IgD-negative memory B cell (primary cell): ENCODE results near the gene ATP6V1B1. TPM values are rescaled to one million over a fixed set of nuclear protein-coding genes. Genes with fewer than 3 reads are reported as not detected.

Source experiments
- H3K27ac Mint-ChIP-seq, 3 donors: one replicate each; pipeline ENCODE4 v1.8.0; 2020 to 2022; ENCODE audit warnings: mild to moderate bottlenecking in 3 of 3, mixed read lengths in 3 of 3, moderate library complexity in 1 of 3
- H3K27me3 Mint-ChIP-seq: one replicate; pipeline ENCODE4 v1.8.0; 2021; ENCODE audit warnings: mixed read lengths
- H3K36me3 Mint-ChIP-seq: one replicate; pipeline ENCODE4 v1.8.0; 2020; ENCODE audit warnings: mild to moderate bottlenecking, mixed read lengths
- H3K4me1 Mint-ChIP-seq, 3 donors: one replicate each; pipeline ENCODE4 v1.8.0; 2020 to 2022; ENCODE audit warnings: mixed read lengths in 3 of 3, mild to moderate bottlenecking in 1 of 3
- H3K4me3 Mint-ChIP-seq, 4 donors: one replicate each; pipeline ENCODE4 v1.8.0; 2020 to 2022; ENCODE audit warnings: mild to moderate bottlenecking in 4 of 4, mixed read lengths in 4 of 4, moderate library complexity in 3 of 4
- H3K9me3 Mint-ChIP-seq, 3 donors: one replicate each; pipeline ENCODE4 v1.8.0; 2020 to 2021; ENCODE audit warnings: mixed read lengths in 3 of 3, mild to moderate bottlenecking in 1 of 3
- polyA plus RNA-seq: library from polyadenylated mRNA; unstranded; fragments of 300-500 nt; fragmentation: Illumina TruSeq; gene quantifications from one replicate; pipeline ENCODE4 v1.2.3, GENCODE V29; 2021

Gene ATP6V1B1
- not detected for polyA plus RNA-seq

- Mint-ChIP-seq H3K27me3 (peaks cover 10% of the 10 kb centered on the region), H3K27ac (no peak within 1 kb of the TSS), H3K9me3 (no peaks in the 10 kb centered on the region), H3K4me1 (peaks cover 0 to 11% (median 2%) of the 10 kb centered on the region in 3 donors), H3K36me3 (peaks cover 5% of the 10 kb centered on the region), H3K4me3 (no peak within 1 kb of the TSS)
These were observed at the start of gene ATP6V1B1 for GRCh38 chr2:70935468-70936164. Gene ATP6V1B1, plus strand, starts transcription at chr2:70935900. Its CDS starts 55 bp downstream, at chr2:70935955.

- H3K4me3 Mint-ChIP-seq: peak overlapping the region in 1 of 4 donors; percentile 10
- H3K36me3 Mint-ChIP-seq: no peaks in the 10 kb centered on the region
- peak overlapping the region in 1 of 3 donors; percentile 22 for H3K27ac Mint-ChIP-seq
- peaks cover 0 to 5% (median 4%) of the 10 kb centered on the region in 3 donors for H3K9me3 Mint-ChIP-seq
- H3K4me1 Mint-ChIP-seq: peaks cover 6 to 13% (median 11%) of the 10 kb centered on the region in 3 donors
- peaks cover 75% of the 10 kb centered on the region for H3K27me3 Mint-ChIP-seq
These were observed 49.1 kb upstream of the ATP6V1B1 start for GRCh38 chr2:70886541-70886987.

GRCh38 chr2:70887208-70887549 lies 48.5 kb upstream of the ATP6V1B1 start:
- H3K27ac Mint-ChIP-seq: peak overlapping the region in 1 of 3 donors; percentile 22
- peaks cover 6 to 13% (median 11%) of the 10 kb centered on the region in 3 donors for H3K4me1 Mint-ChIP-seq
- peaks cover 74% of the 10 kb centered on the region for H3K27me3 Mint-ChIP-seq
- H3K4me3 Mint-ChIP-seq: peak overlapping the region in 3 of 4 donors; percentile 10 to 18 (median 16)
- H3K36me3 Mint-ChIP-seq: no peaks in the 10 kb centered on the region
- peaks cover 1 to 5% (median 4%) of the 10 kb centered on the region in 3 donors for H3K9me3 Mint-ChIP-seq

GRCh38 chr2:70887550-70888246 lies 48.0 kb upstream of the ATP6V1B1 start:
- H3K9me3 Mint-ChIP-seq: peaks cover under 1 to 5% (median 1%) of the 10 kb centered on the region in 3 donors
- peak overlapping the region; percentile 16 to 90 (median 55) for H3K4me3 Mint-ChIP-seq
- H3K4me1 Mint-ChIP-seq: peaks cover 6 to 13% (median 11%) of the 10 kb centered on the region in 3 donors
- H3K27me3 Mint-ChIP-seq: peaks cover 72% of the 10 kb centered on the region
- peak overlapping the region in 2 of 3 donors; percentile 29 to 54 for H3K27ac Mint-ChIP-seq
- no peaks in the 10 kb centered on the region for H3K36me3 Mint-ChIP-seq

GRCh38 chr2:70888366-70888922 lies 47.3 kb upstream of the ATP6V1B1 start:
- H3K27ac Mint-ChIP-seq: peak overlapping the region; percentile 29 to 64 (median 54)
- H3K36me3 Mint-ChIP-seq: no peaks in the 10 kb centered on the region
- H3K4me3 Mint-ChIP-seq: peak overlapping the region; percentile 21 to 90 (median 55)
- H3K27me3 Mint-ChIP-seq: peaks cover 68% of the 10 kb centered on the region
- peaks cover 6 to 13% (median 11%) of the 10 kb centered on the region in 3 donors for H3K4me1 Mint-ChIP-seq
- H3K9me3 Mint-ChIP-seq: peaks cover 0 to 1% (median 0%) of the 10 kb centered on the region in 3 donors

GRCh38 chr2:70888923-70889715 lies 46.6 kb upstream of the ATP6V1B1 start:
- H3K36me3 Mint-ChIP-seq: no peaks in the 10 kb centered on the region
- H3K9me3 Mint-ChIP-seq: peaks cover 0 to 1% (median 0%) of the 10 kb centered on the region in 3 donors
- peaks cover 6 to 13% (median 11%) of the 10 kb centered on the region in 3 donors for H3K4me1 Mint-ChIP-seq
- peak overlapping the region in 2 of 3 donors; percentile 54 to 74 for H3K27ac Mint-ChIP-seq
- H3K4me3 Mint-ChIP-seq: peak overlapping the region; percentile 35 to 82 (median 58)
- peaks cover 65% of the 10 kb centered on the region for H3K27me3 Mint-ChIP-seq

- Mint-ChIP-seq H3K27ac (no peak overlapping the region), H3K4me3 (peak overlapping the region in 1 of 4 donors; percentile 81), H3K4me1 (peaks cover 6 to 13% (median 11%) of the 10 kb centered on the region in 3 donors), H3K36me3 (no peaks in the 10 kb centered on the region), H3K9me3 (peaks cover 0 to 1% (median 0%) of the 10 kb centered on the region in 3 donors), H3K27me3 (peaks cover 66% of the 10 kb centered on the region)
These were observed 46.0 kb upstream of the ATP6V1B1 start for GRCh38 chr2:70889716-70890037.

GRCh38 chr2:70890469-70891065 lies 45.1 kb upstream of the ATP6V1B1 start:
- Mint-ChIP-seq H3K4me3 (no peak overlapping the region), H3K4me1 (peaks cover 6 to 13% (median 11%) of the 10 kb centered on the region in 3 donors), H3K36me3 (no peaks in the 10 kb centered on the region), H3K9me3 (peaks cover 0 to 1% (median 0%) of the 10 kb centered on the region in 3 donors), H3K27me3 (peaks cover 69% of the 10 kb centered on the region), H3K27ac (no peak overlapping the region)

GRCh38 chr2:70891572-70892357 lies 43.9 kb upstream of the ATP6V1B1 start:
- H3K4me3 Mint-ChIP-seq: no peak overlapping the region
- peak overlapping the region in 1 of 3 donors; percentile 37 for H3K27ac Mint-ChIP-seq
- peaks cover 6 to 16% (median 10%) of the 10 kb centered on the region in 3 donors for H3K4me1 Mint-ChIP-seq
- H3K36me3 Mint-ChIP-seq: no peaks in the 10 kb centered on the region
- peaks cover 67% of the 10 kb centered on the region for H3K27me3 Mint-ChIP-seq
- peaks cover 0 to 3% (median 0%) of the 10 kb centered on the region in 3 donors for H3K9me3 Mint-ChIP-seq

- Mint-ChIP-seq H3K27me3 (peaks cover 67% of the 10 kb centered on the region), H3K27ac (no peak overlapping the region), H3K9me3 (peaks cover 0 to 3% (median 0%) of the 10 kb centered on the region in 3 donors), H3K4me3 (no peak overlapping the region), H3K4me1 (peaks cover 2 to 15% (median 6%) of the 10 kb centered on the region in 3 donors), H3K36me3 (no peaks in the 10 kb centered on the region)
These were observed 43.0 kb upstream of the ATP6V1B1 start for GRCh38 chr2:70892750-70893149.

- no peak overlapping the region for H3K27ac Mint-ChIP-seq
- peaks cover 68% of the 10 kb centered on the region for H3K27me3 Mint-ChIP-seq
- H3K4me3 Mint-ChIP-seq: no peak overlapping the region
- H3K36me3 Mint-ChIP-seq: no peaks in the 10 kb centered on the region
- H3K4me1 Mint-ChIP-seq: peaks cover 2 to 11% (median 6%) of the 10 kb centered on the region in 3 donors
- H3K9me3 Mint-ChIP-seq: peaks cover 0 to 3% (median 0%) of the 10 kb centered on the region in 3 donors
These were observed 42.5 kb upstream of the ATP6V1B1 start for GRCh38 chr2:70893186-70893585.

GRCh38 chr2:70894765-70895164 lies 40.9 kb upstream of the ATP6V1B1 start:
- Mint-ChIP-seq H3K9me3 (peaks cover 0 to 3% (median 0%) of the 10 kb centered on the region in 3 donors), H3K4me3 (no peak overlapping the region), H3K27ac (no peak overlapping the region), H3K36me3 (no peaks in the 10 kb centered on the region), H3K27me3 (peaks cover 70% of the 10 kb centered on the region), H3K4me1 (peaks cover 0 to 13% (median 0%) of the 10 kb centered on the region in 3 donors)

- Mint-ChIP-seq H3K4me3 (no peak overlapping the region), H3K36me3 (no peaks in the 10 kb centered on the region), H3K27me3 (peaks cover 72% of the 10 kb centered on the region), H3K27ac (no peak overlapping the region), H3K4me1 (peaks cover 0 to 15% (median 0%) of the 10 kb centered on the region in 3 donors), H3K9me3 (peaks cover 0 to 3% (median 0%) of the 10 kb centered on the region in 3 donors)
These were observed 40.5 kb upstream of the ATP6V1B1 start for GRCh38 chr2:70895249-70895648.
